Stimulated activated CD4-positive, alpha-beta T cell treated with anti-CD3 and anti-CD28 coated beads, Interleukin-1b, Interleukin-23, amount 100 ng/mL, for 4 hours (primary cell): ENCODE measurements around the gene YTHDC2.

Experiments used
- DNase-seq, 2 donors: peaks; one replicate each; pipeline ENCODE4 v3.0.0-alpha.2; 2020; ENCODE audit warnings: low read depth in 2 of 2

Gene YTHDC2

DNA sequence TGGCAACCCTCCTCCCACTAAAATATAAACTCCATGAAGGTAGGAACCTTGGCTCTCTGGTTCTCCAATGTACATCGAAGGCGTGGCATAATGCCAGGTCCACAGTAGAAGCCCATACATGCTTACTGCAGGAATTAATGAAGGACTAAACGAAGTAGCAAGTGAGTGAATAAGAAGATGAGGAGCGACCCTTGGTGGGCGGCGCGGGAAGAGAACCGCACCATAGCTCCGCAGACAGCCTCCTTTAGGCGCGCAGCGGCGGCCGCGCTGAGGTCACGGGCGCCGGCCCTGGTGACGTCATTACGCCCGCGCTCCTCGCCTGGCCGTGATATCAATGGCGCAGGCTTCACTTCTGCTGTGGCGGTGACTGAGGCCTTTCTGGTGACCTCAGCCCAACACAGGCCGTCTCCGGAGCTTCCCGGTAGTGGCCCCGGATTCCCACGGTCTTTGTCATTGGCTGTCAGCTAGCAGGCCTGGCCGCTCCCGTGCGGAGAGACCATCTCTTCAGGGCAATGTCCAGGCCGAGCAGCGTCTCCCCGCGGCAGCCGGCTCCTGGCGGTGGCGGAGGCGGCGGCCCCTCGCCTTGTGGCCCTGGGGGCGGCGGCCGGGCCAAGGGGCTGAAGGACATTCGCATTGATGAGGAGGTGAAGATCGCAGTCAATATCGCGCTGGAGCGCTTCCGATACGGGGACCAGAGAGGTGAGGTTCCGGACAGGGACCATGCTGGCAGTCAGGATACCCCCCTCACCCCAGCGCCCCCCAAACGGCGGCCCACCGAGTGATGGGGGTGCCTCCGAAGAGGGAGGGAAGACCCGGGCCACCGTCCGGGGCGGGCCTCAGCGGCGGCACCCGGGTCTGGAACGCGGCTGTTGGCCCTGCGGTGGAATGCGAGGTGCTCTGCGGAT, at the start of gene YTHDC2:
TSS of gene YTHDC2 (plus strand) at position 311 of the 905 bp plus-strand sequence. CDS start at position 513, 202 bp downstream.
- DNase-seq = peak; percentile 77 to 83

DNA sequence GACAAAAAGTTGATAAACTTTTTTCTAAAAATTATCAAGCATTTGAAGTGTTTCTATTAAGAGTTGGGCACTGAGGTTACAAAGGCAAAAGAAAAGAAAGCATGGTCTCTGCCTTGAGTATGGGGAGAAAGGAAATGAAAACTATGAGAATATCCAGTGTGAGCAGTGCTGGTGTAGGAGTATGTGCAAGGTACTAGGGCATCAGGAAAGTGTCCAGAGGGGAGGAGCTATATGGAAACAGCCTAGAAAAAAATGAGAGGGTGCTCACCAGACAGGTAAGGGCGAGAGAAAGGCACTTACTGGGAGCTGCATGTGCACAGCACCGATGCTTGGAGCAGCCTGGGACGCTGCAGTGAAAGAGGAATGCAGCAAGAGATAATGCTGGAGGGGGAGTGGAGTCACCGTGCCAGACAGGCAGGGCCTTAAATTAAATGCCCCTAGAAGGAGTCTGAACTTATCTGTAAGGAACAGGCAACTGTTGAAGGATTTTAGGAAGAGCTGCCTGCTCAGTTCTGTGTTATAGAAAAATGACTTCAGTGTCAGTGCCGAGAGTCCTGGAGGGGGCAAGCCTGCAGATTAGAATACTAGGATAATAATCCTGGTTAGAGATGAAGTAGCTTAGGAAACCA, 39.3 kb upstream of the YTHDC2 start:
- no peak for DNase-seq

- no peak for DNase-seq
These were observed 34.8 kb upstream of the YTHDC2 start for GRCh38 chr5:113478691-113479090.

DNA sequence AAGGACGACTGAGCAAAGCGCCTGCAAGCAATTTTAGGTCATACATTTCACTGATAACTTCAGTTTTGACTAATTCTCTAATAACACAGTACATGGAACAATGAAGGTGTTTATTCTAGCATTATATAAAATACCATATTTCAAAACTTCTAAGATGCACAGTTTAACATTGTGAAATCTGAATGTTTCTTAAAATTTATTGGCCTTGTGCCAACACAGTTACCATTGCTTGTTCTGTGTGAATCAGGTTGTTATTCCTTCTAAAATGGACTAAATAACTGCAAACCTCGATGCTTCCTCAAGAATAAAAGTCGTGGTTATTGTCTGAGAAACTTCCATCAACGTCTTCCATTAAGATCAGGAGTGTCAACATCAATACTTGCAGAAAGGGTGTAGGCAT, 33.3 kb upstream of the YTHDC2 start:
- no peak for DNase-seq

DNA sequence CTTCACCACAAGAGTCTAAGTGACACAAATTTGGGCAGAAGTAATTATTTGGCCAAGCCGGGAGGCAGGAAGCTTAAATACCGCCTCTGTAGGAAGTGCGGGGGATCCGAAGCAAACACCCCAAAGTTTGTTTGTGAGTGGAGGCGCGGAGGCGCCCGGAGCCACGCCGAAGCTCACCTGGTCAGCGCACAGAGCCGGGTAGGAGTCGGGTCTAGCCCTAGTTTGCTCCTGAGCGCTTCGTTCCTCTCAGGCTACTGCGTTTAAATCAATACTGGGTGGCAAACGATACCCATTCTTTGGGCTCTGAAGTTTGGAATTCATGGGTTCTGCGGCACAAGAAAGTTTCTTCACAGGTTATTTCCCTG, 26.1 kb upstream of the YTHDC2 start:
- no peak for DNase-seq

GRCh38 chr5:113487781-113488644, 25.5 kb upstream of the YTHDC2 start, which contains the start of gene MCC:
TSS of gene MCC (minus strand) at chr5:113488453.
- peak in 1 of 2 donors; percentile 28 for DNase-seq

GRCh38 chr5:113488645-113489184, 24.8 kb upstream of the YTHDC2 start:
- DNase-seq = no peak

GRCh38 chr5:113489299-113489698, 24.2 kb upstream of the YTHDC2 start:
- DNase-seq = no peak

- no peak for DNase-seq
These were observed 23.2 kb upstream of the YTHDC2 start for GRCh38 chr5:113490317-113490716.

DNA sequence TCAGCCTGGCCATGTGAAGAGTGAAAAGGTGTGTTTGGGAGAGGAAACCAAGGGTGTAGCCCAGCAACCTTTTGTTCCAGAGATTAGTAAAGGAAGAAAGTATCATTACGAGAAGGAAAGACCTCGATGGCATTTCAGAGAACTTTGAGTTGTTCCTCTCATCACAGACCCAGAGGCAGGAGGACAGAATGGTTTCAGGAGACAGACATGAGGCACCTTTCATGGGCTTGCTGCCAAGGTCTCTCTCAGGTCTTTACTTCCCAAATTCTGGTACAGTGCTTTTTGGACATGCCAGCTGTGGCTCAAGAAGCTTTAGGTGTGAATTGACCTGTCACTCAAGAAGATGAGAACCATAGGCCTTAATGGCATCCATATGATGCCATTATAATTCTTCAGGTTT, 22.5 kb upstream of the YTHDC2 start:
- no peak for DNase-seq

DNA sequence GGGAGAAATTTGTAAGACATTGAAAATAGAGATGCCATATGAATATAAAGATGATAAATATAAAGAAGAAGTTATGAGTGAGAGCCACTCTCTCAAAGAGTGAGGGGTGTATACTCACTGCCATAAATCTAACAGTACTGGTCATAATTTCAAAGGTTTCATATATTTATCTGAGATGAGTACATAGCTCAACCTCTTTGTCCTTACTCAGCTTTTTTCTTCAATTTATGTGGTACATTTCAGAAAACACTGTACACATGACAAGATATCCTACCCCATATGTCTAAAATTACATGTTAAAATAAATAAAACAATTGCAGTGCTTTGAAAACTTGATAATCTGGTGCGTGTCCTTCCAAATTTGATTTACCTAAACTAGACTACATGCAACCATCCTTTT, 20.0 kb upstream of the YTHDC2 start:
- no peak for DNase-seq

- DNase-seq = no peak
These were observed 18.1 kb upstream of the YTHDC2 start for GRCh38 chr5:113495422-113495841.

GRCh38 chr5:113502073-113502472, 11.4 kb upstream of the YTHDC2 start:
- no peak for DNase-seq

DNA sequence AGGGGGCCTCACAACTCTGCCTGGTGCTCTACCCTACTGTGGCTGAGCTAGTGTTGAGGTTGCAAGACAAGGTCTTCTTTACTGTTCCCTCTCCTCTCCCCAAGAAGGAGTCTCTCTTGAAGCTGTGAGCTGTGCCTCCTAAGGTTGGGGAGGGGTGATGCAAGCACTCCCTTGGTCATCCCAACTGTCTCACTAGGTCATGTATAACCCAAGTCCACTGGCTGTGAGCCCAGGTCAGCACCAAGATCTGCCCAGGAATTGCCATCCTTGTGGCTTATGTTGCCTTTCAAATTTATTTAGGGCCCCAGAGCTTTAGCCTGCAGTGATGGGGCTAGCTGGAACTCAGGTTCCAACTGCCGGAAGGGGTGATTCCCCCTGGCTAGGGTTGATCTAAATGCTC, 10.3 kb upstream of the YTHDC2 start:
- DNase-seq = no peak

DNA sequence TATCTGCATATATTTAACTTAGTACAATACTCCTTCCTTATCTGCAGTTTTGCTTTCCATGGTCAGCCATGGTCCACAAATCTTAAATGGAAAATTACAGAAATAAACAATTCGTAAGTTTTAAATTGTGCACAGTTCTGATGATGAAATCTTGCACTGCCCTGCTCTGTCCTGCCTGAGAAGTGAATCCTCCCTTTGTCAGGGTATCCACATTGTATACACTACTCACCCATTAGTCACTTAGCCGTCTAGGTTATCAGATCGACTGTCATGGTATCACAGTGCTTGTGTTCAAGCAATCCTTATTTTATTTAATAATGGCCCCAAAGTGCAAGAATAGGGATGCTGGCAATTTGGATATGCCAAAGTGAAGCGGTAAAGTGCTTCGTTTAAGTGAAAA, 8.3 kb upstream of the YTHDC2 start:
- DNase-seq = no peak

- no peak for DNase-seq
These were observed 5.9 kb upstream of the YTHDC2 start for GRCh38 chr5:113507601-113508000.

DNA sequence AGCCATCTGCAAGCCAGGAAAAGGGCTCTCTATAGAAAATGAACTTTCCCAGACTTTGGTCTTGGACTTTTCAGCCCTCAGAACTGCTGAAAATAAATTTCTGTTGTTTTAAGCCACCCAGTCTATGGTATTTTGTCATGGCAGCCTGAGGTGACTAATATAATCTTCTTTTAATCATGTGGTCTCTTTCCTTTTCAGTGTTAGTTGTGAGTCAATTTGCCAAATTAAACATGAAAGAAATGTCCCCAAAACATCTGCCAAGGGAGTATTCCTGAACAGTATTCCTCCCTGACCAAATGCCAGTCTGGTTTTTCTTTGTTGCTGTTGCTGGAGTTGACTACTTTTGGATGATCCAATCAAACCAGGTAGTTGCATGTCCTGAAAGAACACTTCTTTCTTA, 4.7 kb upstream of the YTHDC2 start:
- no peak for DNase-seq

- DNase-seq = no peak
These were observed 2.5 kb upstream of the YTHDC2 start for GRCh38 chr5:113510836-113511451.

- no peak for DNase-seq
These were observed 1.2 kb upstream of the YTHDC2 start for GRCh38 chr5:113512341-113512740.

GRCh38 chr5:113514289-113514635, 768 bp downstream of the YTHDC2 start:
- DNase-seq = no peak

- no peak for DNase-seq
These were observed 5.4 kb downstream of the YTHDC2 start for GRCh38 chr5:113518884-113519283.

DNA sequence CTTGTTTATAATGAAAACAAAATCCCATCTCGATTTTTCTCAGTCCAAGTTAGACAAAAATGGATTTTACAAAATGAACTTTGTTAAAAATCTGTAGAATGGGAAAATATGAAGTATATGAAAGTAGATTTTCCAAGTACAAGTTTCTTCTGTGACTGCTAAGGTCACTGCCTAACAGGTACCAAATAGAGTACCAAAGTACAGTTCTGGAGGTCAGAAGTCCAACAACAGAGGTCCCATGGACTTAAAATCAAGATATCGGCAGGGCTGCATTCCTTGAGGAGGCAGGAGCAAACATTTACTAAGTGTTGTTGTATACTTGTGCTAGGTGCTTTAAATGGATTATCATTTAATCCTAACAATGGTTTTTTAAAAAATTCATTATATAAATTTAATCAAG, 5.9 kb downstream of the YTHDC2 start:
- DNase-seq = no peak
